HG03565 (cell line): ENCODE data around the gene ZNF358.

Experiments used
- ATAC-seq: cut with Tn5 transposase; IDR thresholded peaks from one replicate; pipeline ENCODE4 v1.9.1; 2021; ENCODE audit warnings: mild to moderate bottlenecking, moderate library complexity; ENCODE audit not compliant: unreplicated experiment

The ZNF358 gene

GRCh38 chr19:7488736-7489353 lies 27.1 kb upstream of the ZNF358 start, which contains the start of gene PEX11G:
Gene PEX11G (minus strand): TSS chr19:7489035. CDS start chr19:7489010, 25 bp downstream.
- ATAC-seq: peak; percentile 61

GRCh38 chr19:7489609-7490044 lies 26.3 kb upstream of the ZNF358 start:
- no peak for ATAC-seq

GRCh38 chr19:7492142-7492541 lies 23.8 kb upstream of the ZNF358 start:
- no peak for ATAC-seq

- ATAC-seq: no peak
These were observed 23.3 kb upstream of the ZNF358 start for GRCh38 chr19:7492558-7492957.

- ATAC-seq: no peak
These were observed 21.3 kb upstream of the ZNF358 start for GRCh38 chr19:7494416-7495098.

- no peak for ATAC-seq
These were observed 18.6 kb upstream of the ZNF358 start for GRCh38 chr19:7497292-7497691.

- no peak for ATAC-seq
These were observed 15.0 kb upstream of the ZNF358 start for GRCh38 chr19:7500811-7501450.

GRCh38 chr19:7502552-7502951 lies 13.4 kb upstream of the ZNF358 start:
- no peak for ATAC-seq

GRCh38 chr19:7504684-7505083 lies 11.2 kb upstream of the ZNF358 start:
- no peak for ATAC-seq

GRCh38 chr19:7505288-7505681 lies 10.6 kb upstream of the ZNF358 start:
- ATAC-seq: no peak

GRCh38 chr19:7505682-7506384 lies 10.1 kb upstream of the ZNF358 start:
- ATAC-seq: no peak

- no peak for ATAC-seq
These were observed 9.2 kb upstream of the ZNF358 start for GRCh38 chr19:7506385-7507328.

- ATAC-seq: no peak
These were observed 8.0 kb upstream of the ZNF358 start for GRCh38 chr19:7507884-7508283.

GRCh38 chr19:7509625-7510024 lies 6.3 kb upstream of the ZNF358 start:
- ATAC-seq: no peak

- no peak for ATAC-seq
These were observed 3.5 kb upstream of the ZNF358 start for GRCh38 chr19:7512400-7512851.

- ATAC-seq: no peak
These were observed 1.9 kb upstream of the ZNF358 start for GRCh38 chr19:7513809-7514642.

GRCh38 chr19:7515110-7515644 lies 726 bp upstream of the ZNF358 start:
- no peak for ATAC-seq

- ATAC-seq: no peak
These were observed 430 bp downstream of the ZNF358 start for GRCh38 chr19:7516333-7516732.

- no peak for ATAC-seq
These were observed 975 bp downstream of the ZNF358 start for GRCh38 chr19:7516878-7517277.
